Measurements from ENCODE around the gene SIK3.

The SIK3 gene

GRCh38 chr11:116930586-116930985, 167.6 kb downstream of the SIK3 start:
- no peak for DNase-seq (ENCODE audit: low read depth)

- DNase-seq (ENCODE audit: low read depth), result no peak
These were observed 168.1 kb downstream of the SIK3 start for GRCh38 chr11:116930177-116930576.

GRCh38 chr11:116929414-116930090, 168.7 kb downstream of the SIK3 start:
- no peak for DNase-seq (ENCODE audit: low read depth)

GRCh38 chr11:116928845-116929244, 169.4 kb downstream of the SIK3 start:
- DNase-seq (ENCODE audit: low read depth), result no peak

- DNase-seq (ENCODE audit: low read depth), result no peak
These were observed 170.0 kb downstream of the SIK3 start for GRCh38 chr11:116928102-116928777.

GRCh38 chr11:116927163-116927974, 170.9 kb downstream of the SIK3 start:
- DNase-seq (ENCODE audit: low read depth), result peak; percentile 49

GRCh38 chr11:116925050-116925449, 173.2 kb downstream of the SIK3 start:
- DNase-seq (ENCODE audit: low read depth), result no peak

GRCh38 chr11:116918925-116919655, 179.1 kb downstream of the SIK3 start:
- no peak for DNase-seq (ENCODE audit: low read depth)

GRCh38 chr11:116917632-116918031, 180.6 kb downstream of the SIK3 start:
- DNase-seq (ENCODE audit: low read depth), result no peak

- no peak for DNase-seq (ENCODE audit: low read depth)
These were observed 181.3 kb downstream of the SIK3 start for GRCh38 chr11:116916886-116917285.

GRCh38 chr11:116916052-116916451, 182.2 kb downstream of the SIK3 start:
- no peak for DNase-seq (ENCODE audit: low read depth)

- no peak for DNase-seq (ENCODE audit: low read depth)
These were observed 185.2 kb downstream of the SIK3 start for GRCh38 chr11:116913000-116913399.

GRCh38 chr11:116911976-116912734, 186.1 kb downstream of the SIK3 start:
- no peak for DNase-seq (ENCODE audit: low read depth)

- DNase-seq (ENCODE audit: low read depth), result no peak
These were observed 187.4 kb downstream of the SIK3 start for GRCh38 chr11:116910847-116911246.

GRCh38 chr11:116910378-116910777, 187.8 kb downstream of the SIK3 start:
- DNase-seq (ENCODE audit: low read depth), result no peak

GRCh38 chr11:116909245-116909644, 189.0 kb downstream of the SIK3 start:
- no peak for DNase-seq (ENCODE audit: low read depth)

- DNase-seq (ENCODE audit: low read depth), result no peak
These were observed 191.7 kb downstream of the SIK3 start for GRCh38 chr11:116906479-116906878.

- no peak for DNase-seq (ENCODE audit: low read depth)
These were observed 195.1 kb downstream of the SIK3 start for GRCh38 chr11:116903090-116903489.

- DNase-seq (ENCODE audit: low read depth), result no peak
These were observed 196.1 kb downstream of the SIK3 start for GRCh38 chr11:116901964-116902688.

GRCh38 chr11:116901211-116901610, 197.0 kb downstream of the SIK3 start:
- DNase-seq (ENCODE audit: low read depth), result no peak

GRCh38 chr11:116896211-116896610, 202.0 kb downstream of the SIK3 start:
- no peak for DNase-seq (ENCODE audit: low read depth)

All from T follicular helper cell (primary cell).